ENCODE measurements around the gene KPNB1.

DNA sequence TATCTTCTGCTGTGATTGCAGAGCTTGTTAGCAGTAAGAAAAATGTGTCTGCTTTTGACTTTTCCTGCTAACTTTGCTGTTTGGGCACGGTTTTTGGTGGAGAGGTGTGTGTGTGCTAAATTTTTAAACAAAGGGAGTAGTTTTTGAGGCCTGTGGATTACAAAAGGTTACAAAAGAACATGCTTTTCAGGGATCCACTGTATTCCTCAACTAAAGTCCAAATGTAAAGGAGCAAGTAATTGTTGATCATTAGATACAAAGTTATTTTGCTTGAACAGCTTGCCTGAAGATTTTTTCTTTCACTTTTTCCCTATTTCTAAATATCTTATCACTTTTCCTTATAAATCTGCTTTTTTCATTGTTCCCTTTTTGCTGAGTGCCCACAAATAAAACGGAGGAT, 2.0 kb downstream of the KPNB1 start:
- TF ChIP-seq TAF1 (IDR thresholded peaks at IDR 0.05; ENCODE audit: borderline replicate concordance, low read depth, low read length) (no peak), SPI1 (IDR thresholded peaks at IDR 0.05; ENCODE audit: borderline replicate concordance, insufficient read depth, low read depth, low read length) (no peak), ZNF217 (IDR thresholded peaks at IDR 0.05) (no peak), JUND (IDR thresholded peaks at IDR 0.05; ENCODE audit: low read depth, low read length) (no peak), SMC3 (IDR thresholded peaks at IDR 0.05; ENCODE audit: borderline replicate concordance, low read length) (no peak), NFYB (IDR thresholded peaks at IDR 0.05; ENCODE audit: insufficient read depth, low read depth, low read length) (no peak), CEBPB (IDR thresholded peaks at IDR 0.05; ENCODE audit: borderline replicate concordance in 1 of 2, low read depth in 2 of 2, low read length in 2 of 2) (no peak)
- TF ChIP-seq, protein P1, sequence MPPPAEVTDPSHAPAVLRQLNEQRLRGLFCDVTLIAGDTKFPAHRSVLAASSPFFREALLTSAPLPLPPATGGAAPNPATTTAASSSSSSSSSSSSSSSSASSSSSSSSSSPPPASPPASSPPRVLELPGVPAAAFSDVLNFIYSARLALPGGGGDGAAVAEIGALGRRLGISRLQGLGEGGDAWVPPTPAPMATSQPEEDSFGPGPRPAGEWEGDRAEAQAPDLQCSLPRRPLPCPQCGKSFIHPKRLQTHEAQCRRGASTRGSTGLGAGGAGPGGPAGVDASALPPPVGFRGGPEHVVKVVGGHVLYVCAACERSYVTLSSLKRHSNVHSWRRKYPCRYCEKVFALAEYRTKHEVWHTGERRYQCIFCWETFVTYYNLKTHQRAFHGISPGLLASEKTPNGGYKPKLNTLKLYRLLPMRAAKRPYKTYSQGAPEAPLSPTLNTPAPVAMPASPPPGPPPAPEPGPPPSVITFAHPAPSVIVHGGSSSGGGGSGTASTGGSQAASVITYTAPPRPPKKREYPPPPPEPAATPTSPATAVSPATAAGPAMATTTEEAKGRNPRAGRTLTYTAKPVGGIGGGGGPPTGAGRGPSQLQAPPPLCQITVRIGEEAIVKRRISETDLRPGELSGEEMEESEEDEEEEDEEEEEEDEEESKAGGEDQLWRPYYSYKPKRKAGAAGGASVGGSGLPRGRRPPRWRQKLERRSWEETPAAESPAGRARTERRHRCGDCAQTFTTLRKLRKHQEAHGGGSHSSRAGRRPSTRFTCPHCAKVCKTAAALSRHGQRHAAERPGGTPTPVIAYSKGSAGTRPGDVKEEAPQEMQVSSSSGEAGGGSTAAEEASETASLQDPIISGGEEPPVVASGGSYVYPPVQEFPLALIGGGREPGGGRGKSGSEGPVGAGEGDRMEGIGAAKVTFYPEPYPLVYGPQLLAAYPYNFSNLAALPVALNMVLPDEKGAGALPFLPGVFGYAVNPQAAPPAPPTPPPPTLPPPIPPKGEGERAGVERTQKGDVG (CRISPR knock-in tag; IDR thresholded peaks at IDR 0.05) = no peak
- TF ChIP-seq, protein P2, sequence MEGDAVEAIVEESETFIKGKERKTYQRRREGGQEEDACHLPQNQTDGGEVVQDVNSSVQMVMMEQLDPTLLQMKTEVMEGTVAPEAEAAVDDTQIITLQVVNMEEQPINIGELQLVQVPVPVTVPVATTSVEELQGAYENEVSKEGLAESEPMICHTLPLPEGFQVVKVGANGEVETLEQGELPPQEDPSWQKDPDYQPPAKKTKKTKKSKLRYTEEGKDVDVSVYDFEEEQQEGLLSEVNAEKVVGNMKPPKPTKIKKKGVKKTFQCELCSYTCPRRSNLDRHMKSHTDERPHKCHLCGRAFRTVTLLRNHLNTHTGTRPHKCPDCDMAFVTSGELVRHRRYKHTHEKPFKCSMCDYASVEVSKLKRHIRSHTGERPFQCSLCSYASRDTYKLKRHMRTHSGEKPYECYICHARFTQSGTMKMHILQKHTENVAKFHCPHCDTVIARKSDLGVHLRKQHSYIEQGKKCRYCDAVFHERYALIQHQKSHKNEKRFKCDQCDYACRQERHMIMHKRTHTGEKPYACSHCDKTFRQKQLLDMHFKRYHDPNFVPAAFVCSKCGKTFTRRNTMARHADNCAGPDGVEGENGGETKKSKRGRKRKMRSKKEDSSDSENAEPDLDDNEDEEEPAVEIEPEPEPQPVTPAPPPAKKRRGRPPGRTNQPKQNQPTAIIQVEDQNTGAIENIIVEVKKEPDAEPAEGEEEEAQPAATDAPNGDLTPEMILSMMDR (IDR thresholded peaks at IDR 0.05 in 2 of 3, conservative IDR thresholded peaks at IDR 0.05 in 1 of 3; ENCODE audit: control insufficient read depth in 2 of 3, extremely low read depth in 1 of 3, insufficient read depth in 1 of 3, low read depth in 3 of 3, low read length in 3 of 3) = no peak

Measured in GM12878 (cell line).